ENCODE results near the gene KLHL29.

KLHL29 gene

DNA sequence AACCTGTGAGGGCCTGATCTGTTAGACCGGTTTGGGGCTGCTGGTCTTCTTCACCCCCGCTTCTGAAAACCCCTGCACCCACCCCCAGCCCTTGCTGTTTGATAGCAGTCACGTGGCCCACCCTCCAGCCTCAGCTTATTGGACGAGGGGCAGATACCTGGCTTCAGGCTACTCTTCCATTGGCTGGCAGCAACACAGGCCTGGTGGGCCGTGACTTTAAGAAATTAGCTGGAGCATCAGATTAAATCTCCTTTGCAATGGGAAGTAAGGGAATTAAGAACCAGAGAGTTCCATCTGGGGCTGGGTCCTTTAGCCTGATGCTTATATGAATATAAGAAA is 107.3 kb downstream of the KLHL29 start:
- DNase-seq (ENCODE audit: low read depth, low spot score) = no peak

GRCh38 chr2:23492921-23493320 is 107.9 kb downstream of the KLHL29 start:
- no peak for DNase-seq (ENCODE audit: low read depth, low spot score)

GRCh38 chr2:23493846-23494245 is 108.9 kb downstream of the KLHL29 start:
- DNase-seq (ENCODE audit: low read depth, low spot score) = no peak

- no peak for DNase-seq (ENCODE audit: low read depth, low spot score)
Measured at GRCh38 chr2:23494286-23494685, 109.3 kb downstream of the KLHL29 start.

DNA sequence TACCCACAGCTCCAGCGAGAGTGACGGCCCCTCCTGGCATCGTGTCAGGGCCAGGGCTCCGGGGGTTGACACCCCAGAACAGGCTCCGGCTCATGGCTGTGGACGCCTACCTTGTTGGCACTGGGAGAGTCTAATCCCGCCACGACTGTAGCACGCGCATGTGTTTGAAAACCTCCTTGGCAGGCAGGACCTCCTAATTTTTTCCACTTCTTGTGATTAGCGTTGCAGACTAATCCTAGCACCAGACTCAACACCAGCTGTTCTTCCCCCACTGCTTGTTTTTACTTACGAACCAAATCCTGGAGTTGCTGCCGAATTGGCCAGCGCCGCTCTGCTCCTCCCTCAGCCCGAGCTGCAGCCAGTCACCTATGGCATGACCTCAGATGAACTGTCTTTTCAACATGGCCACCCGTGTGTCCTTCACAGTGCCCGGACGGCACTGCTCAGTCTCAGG is 110.7 kb downstream of the KLHL29 start:
- no peak for DNase-seq (ENCODE audit: low read depth, low spot score)

GRCh38 chr2:23496456-23496855 is 111.5 kb downstream of the KLHL29 start:
- DNase-seq (ENCODE audit: low read depth, low spot score) = no peak

GRCh38 chr2:23497063-23497462 is 112.1 kb downstream of the KLHL29 start:
- DNase-seq (ENCODE audit: low read depth, low spot score) = no peak

DNA sequence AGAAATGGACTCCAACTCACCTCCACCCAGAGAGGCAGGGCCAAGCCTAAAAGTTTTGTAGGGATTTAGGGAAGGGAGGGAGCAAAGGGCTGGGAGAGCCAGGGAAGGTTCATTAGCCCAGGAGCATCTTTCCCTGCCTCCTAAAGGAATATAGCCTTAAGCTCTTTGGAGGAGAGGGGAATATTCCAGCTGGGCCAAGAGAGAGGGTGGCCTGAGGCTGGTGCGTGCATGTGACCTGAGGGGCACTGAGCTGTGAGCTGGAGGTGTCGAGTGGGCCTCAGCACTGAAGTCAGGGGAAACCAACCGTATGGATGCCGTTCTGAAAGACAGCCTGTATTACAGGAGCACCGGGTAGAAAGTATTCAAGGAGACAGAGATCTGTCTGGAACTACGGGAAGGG is 112.6 kb downstream of the KLHL29 start:
- DNase-seq (ENCODE audit: low read depth, low spot score) = no peak

GRCh38 chr2:23498943-23499342 is 114.0 kb downstream of the KLHL29 start:
- DNase-seq (ENCODE audit: low read depth, low spot score) = no peak

DNA sequence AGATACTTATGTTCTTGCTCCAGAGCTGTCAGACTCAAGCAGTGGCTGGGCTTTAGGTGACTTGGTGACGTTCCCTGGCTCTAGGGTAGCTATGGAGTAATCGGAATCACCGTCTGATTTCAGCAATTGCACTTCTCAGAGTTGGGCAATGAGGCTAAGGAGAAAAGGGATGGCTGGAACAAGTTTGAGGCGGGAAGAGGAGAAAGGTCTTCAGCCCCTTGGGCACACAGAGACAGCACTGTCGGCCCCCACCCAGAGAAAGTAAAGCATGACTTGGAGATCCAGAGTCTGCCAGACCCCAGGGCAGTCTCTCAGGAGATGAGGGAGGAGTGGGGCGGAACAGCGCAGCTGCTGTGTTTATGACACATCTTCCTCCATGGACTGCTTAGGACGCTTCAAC is 114.5 kb downstream of the KLHL29 start:
- no peak for DNase-seq (ENCODE audit: low read depth, low spot score)

DNA sequence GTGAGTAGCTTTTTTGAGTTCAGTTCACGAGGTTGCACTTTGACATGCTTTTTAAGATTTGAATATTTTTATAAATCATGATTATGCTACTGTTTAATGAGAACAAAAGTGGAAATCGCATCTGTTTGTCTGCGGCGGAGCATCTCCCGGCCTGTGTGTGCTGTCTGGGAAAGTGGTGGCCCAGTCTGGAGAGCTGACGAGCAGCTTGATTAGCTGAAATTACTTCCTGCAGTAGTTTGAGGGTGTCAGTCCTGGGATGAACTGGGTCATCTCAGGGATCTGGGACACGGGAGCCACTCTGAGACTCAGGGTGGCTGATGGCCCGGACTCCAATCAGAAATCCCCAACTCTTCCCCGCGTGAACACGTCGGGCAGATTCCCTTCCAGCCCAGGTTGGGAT is 115.9 kb downstream of the KLHL29 start:
- no peak for DNase-seq (ENCODE audit: low read depth, low spot score)

- DNase-seq (ENCODE audit: low read depth, low spot score) = no peak
Measured at GRCh38 chr2:23502096-23502495, 117.1 kb downstream of the KLHL29 start.

DNA sequence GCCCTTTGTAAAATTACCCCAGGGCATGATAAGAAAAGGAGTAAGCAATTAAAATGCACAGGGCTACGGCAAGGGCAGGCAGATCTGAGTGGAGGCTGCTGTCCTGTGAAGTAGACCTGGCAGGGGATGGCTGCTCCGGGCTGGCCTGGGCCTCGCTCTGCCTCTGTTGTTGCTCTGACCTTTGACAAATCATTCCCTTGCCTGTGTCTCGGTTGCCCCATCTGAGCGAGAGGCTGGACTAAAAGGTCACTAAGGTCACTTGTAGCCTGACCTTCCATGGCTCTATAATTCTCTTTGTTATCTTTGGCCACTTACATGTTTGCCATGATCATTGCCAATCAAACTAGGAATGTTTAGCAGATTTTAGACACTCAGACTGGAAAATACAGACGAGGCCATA is 118.1 kb downstream of the KLHL29 start:
- no peak for DNase-seq (ENCODE audit: low read depth, low spot score)

GRCh38 chr2:23503682-23504081 is 118.7 kb downstream of the KLHL29 start:
- no peak for DNase-seq (ENCODE audit: low read depth, low spot score)

GRCh38 chr2:23504591-23504990 is 119.6 kb downstream of the KLHL29 start:
- no peak for DNase-seq (ENCODE audit: low read depth, low spot score)

GRCh38 chr2:23505218-23505983 is 120.4 kb downstream of the KLHL29 start:
- DNase-seq (ENCODE audit: low read depth, low spot score) = no peak

GRCh38 chr2:23505984-23506380 is 121.0 kb downstream of the KLHL29 start:
- DNase-seq (ENCODE audit: low read depth, low spot score) = no peak

GRCh38 chr2:23506531-23507266 is 121.7 kb downstream of the KLHL29 start:
- DNase-seq (ENCODE audit: low read depth, low spot score) = no peak

DNA sequence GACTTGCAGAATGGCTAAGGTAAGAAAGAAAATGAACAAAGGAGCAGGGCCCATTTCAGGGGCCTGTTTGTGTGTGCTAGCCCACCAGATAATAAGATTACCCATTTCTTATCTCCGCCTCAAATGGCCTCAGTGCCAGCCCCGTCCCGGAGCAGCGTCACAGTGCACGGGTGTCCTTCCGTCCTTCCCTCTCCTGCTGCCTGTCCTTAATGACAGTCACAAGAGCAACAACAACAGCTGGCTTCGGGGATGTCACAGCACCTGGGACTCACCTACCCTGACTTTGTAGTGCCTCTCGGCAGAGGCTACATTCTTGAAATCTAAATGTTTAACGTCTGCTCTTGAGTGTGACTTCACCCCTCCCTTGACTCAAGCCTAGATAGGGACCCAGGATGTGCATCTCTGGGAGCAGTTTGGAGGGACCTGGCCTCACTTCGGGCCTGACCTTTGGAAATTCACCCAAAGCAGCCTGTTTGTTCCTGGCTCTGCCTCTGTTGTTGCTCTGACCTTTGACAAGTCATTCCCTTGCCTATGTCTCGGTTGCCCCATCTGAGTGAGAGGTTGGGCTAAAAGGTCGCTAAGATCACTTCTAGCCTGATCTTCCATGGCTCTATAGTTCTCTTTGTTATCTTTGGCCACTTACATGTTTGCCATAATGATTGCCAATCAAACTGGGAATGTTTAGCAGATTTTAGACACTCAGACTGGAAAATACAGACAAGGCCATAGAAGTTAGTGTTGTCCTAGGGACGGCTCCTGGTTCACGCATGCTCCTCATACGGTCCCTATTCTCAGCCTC is 122.5 kb downstream of the KLHL29 start:
- DNase-seq (ENCODE audit: low read depth, low spot score) = no peak

DNA sequence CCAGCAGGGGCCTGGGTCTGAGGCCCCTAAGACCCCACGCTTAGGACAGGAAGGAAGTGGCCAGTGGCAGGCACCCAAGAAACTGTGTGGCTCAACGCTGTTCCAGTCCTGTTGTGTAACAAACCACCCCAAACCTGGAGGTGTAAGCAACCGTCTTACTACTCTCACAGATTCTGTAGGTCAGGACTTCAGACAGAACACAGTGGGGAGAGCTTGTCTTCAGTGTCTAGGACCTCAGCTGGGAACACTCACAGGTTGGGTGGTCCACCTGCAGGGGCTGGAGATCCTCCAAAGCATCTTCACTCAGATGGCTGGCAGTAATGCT is 123.0 kb downstream of the KLHL29 start:
- DNase-seq (ENCODE audit: low read depth, low spot score) = no peak

DNA sequence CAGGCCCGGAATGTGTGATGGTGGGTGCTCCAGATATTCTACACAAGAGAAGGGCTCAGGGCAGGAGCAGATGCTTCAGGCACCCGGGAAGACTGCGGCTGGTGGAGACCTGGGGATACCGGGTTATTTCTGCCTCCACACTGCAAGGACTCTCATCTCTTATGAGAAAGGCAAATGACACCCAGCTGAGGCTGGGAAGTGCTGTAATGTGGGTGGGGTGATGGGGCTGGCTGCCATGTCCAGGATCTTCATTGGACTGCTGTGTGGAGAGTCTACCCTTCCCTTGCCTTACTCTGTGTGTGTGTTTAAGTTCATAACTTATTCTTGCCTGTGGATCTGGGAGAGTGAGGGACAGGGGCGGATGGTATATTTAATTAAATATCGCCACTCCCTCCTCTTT is 124.1 kb downstream of the KLHL29 start:
- no peak for DNase-seq (ENCODE audit: low read depth, low spot score)

DNA sequence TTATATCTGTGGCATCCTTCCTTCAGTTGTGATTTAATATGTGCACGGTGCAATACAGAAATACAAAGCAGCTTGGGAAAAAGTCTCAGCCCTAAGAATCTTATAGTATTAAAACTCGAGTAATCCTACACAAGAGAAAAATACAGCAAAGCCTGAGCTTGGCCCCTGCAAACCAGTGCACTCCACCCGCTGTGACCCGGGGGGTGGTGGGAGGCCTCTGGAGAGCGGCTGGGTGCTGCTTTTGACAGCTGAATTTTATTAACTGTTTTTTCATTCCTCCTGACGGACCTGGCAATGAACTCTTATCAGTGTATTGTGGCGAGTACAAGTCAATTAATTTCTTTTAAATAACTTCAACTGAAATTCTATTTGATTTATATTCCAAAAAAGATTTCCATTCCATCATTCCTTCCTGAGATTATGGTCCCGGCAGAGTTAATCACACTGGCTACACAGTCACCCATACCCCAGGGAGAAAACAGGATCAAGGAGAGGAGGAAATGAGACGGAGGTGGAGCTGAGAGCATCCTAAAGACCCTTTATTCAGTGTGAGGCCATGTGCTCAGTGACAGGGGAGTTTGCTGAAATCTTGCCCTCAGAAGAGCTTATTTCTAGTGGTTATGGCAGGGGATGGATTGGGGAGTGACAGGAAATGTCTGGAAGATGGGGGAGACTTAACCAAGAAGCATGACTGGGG is 124.8 kb downstream of the KLHL29 start:
- no peak for DNase-seq (ENCODE audit: low read depth, low spot score)
